KG1 (cell line): ENCODE data around the gene CAMSAP3.
"Not testable (repeated sequence)": the region's sequence is repeated elsewhere in the genome, so short reads cannot be mapped to it uniquely, and the experiment has no call there.

Experiments used
- DNase-seq: peaks from one replicate; lab custom pipeline; 2025; lab: John Stamatoyannopoulos, UW

CAMSAP3 gene

GRCh38 chr19:7633698-7634097 lies 38.0 kb downstream of the CAMSAP3 start, which contains the start of gene PCP2:
Gene PCP2, minus strand, starts transcription at chr19:7633719. Its CDS starts 262 bp downstream, at chr19:7633457.
- no peak for DNase-seq

- DNase-seq = no peak
Measured at GRCh38 chr19:7635670-7636069, 40.0 kb downstream of the CAMSAP3 start.

GRCh38 chr19:7636317-7636690 lies 40.6 kb downstream of the CAMSAP3 start:
- no peak for DNase-seq

DNA sequence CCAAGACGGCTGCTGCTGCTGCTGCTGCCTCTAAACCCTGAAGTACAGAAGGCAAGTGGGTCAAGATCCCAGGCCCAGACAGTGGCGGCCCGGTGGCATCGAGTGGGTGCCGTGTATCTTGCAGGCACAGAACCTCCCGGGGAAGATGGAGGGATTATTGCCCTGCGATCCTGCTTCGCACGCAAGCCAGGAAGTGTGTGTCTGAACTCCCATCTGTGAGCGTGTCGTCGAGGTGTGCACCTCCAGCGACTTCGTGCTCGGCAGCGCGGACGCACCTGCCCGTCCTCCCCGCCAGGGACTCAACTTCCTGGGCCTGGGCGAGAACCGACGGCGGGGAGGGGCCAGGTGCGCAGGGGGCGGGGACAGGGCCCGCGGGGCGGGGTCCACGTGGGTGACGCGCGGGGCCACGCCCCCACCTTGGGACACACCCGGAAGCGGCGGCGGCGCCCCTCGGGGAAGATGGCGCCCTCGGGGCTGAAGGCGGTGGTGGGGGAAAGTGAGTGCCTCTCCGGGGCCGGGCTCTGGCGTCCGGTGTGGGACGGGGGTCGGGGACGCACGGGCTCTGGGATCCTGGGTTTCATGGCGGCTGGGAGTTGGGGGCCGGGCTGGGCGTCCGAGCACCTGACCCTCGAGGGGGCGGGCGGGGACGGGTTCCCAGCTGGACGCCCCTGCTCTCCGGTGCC lies 41.2 kb downstream of the CAMSAP3 start, which contains the start of gene STXBP2:
TSS of gene STXBP2 (plus strand) at position 420 of the 683 bp plus-strand sequence. CDS start at position 460, 40 bp downstream.
- DNase-seq = peak; percentile 39

- DNase-seq = no peak
Measured at GRCh38 chr19:7637374-7638256, 42.0 kb downstream of the CAMSAP3 start.

- no peak for DNase-seq
Measured at GRCh38 chr19:7638802-7639465, 43.3 kb downstream of the CAMSAP3 start.

DNA sequence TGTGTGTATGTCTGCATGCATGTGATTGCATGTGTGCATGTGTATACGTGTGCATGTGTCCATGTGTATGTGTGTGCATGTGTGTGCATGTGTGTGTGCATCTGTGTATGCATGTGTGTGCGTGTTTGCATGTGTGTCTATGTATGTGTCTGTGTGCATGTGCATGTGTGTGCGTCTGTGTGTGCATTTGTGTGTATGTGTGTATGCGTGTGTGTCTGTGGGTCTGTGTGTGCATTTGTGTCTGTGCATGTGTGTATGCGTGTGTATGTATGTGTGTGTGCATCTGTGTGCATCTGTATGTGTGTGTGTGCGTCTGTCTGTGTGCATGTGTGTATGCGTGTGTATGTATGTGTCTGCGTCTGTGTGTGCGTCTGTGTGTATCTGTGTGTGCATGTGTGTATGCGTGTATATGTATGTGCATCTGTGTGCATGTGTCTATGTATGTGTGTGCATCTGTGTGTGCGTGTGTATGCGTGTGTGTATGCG lies 44.2 kb downstream of the CAMSAP3 start:
- no peak for DNase-seq

DNA sequence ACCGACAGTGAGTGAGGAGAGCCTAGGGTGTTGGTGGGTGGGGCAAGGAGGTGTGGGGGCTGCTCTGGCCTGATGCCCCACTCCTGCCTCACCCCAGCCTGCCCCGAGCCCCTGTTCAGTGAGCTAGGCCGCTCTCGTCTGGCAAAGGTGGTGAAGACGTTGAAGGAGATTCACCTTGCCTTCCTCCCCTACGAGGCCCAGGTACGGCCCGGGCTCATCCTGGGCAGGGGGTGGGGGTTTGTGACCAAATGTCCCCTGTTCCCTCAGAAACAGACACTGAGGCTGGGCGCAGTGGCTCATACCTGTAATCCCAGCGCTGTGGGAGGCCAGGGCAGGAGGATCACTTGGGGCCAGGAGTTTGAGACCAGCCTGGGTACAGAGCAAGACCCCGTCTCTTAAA lies 45.1 kb downstream of the CAMSAP3 start:
- no peak for DNase-seq

GRCh38 chr19:7641290-7642276 lies 45.9 kb downstream of the CAMSAP3 start:
- DNase-seq = no peak

GRCh38 chr19:7642295-7643030 lies 46.8 kb downstream of the CAMSAP3 start:
- DNase-seq = no peak

- DNase-seq = no peak
Measured at GRCh38 chr19:7643031-7643415, 47.4 kb downstream of the CAMSAP3 start.

DNA sequence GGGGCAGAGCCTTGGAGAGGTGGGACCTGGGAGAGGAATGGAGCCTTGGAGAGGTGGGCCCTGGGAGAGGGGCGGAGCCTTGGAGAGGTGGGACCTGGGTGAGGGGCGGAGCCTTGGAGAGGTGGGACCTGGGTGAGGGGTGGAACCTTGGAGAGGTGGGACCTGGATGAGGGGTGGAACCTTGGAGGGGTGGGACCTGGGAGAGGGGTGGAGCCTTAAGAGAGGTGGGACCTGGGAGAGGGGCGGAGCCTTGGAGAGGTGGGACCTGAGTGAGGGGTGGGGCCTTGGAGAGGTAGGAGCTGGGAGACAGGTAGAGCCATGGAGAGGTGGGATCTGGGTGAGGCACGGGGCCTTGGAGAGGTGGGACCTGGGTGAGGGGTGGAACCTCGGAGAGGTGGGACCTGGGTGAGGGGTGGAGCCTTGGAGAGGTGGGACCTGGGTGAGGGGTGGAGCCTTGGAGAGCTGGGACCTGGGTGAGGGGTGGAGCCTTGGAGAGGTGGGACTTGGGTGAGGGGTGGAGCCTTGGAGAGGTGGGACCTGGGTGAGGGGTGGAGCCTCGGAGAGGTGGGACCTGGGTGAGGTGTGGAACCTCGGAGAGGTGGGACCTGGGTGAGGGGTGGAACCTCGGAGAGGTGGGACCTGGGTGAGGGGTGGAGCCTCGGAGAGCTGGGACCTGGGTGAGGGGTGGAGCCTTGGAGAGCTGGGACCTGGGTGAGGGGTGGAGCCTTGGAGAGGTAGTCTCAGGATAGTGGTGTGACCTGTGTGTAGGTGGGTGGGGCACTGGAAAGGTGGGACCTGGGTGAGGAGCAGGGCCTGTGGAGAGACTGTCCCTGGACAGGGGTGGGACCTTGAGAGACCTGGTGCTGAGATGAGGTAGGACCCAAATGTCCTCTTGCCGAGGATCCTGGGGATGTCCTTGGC lies 48.2 kb downstream of the CAMSAP3 start:
- not testable (repeated sequence) for DNase-seq

GRCh38 chr19:7644550-7644877 lies 48.9 kb downstream of the CAMSAP3 start:
- DNase-seq = no peak

DNA sequence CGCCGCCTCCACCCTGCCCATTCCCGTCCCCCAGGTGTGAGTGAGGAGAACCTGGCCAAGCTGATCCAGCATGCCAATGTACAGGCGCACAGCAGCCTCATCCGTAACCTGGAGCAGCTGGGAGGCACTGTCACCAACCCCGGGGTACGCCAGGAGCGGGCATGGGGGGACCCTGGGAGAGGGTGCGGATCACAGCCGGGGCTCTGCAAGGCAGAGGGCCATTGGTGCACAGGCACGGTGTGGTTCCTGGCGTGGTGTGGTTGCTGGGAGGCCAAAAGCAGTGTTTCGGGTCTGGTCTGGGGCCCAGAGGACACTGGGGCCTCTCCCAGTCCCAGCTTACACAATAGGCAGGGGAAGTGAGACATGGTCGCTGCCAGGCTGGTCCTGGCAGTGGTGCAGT lies 49.5 kb downstream of the CAMSAP3 start:
- DNase-seq = no peak

DNA sequence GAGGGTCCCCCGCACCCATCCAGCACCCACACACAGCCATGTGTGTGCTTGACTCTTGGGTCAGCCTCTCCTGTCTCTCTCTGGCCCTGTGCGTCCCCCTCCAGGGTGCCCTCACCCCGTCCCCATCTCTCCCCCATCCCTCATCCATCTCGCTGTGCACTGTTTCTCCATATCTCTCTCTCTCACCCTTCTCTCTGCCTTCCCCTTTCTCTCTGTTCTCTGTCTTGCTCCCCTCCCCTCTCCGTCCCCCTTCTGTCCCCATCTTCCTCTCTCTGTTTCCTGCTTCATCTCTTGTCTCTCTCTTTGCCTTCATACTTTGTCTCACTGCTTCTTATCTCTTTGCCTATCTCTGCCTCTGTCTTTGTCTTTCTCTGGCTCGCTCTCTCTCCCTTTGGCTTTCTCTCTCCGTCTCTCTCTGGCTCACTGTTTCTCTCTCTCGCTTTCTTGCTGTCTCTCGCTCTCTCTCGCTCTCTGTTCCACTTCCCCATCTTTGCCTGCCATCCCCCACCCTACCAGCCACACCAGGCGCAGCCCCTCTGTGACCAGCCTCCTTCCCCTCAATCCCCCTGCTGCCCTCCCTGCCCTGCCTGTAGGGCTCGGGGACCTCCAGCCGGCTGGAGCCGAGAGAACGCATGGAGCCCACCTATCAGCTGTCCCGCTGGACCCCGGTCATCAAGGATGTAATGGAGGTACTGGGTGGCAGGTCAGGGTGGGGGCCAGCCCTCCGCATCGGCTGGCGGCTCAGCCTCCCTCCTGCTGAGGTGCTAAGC lies 50.2 kb downstream of the CAMSAP3 start:
- DNase-seq = no peak

DNA sequence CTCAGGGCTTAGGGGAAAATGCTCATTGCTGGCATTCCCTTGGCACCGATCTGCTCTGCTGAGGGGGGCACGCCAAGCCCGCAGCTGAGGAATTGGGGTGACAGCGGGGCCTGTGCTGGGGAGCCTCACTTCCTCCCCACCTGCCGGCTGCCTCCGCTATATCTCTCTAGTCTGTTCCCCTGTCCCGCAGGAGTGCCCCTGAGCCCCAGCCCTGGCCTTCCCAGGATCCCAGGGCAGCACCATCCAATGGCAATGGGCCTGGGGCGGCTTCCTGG lies 50.7 kb downstream of the CAMSAP3 start:
- no peak for DNase-seq

- DNase-seq = no peak
Measured at GRCh38 chr19:7647156-7647555, 51.5 kb downstream of the CAMSAP3 start.

GRCh38 chr19:7648265-7649014 lies 52.8 kb downstream of the CAMSAP3 start:
- no peak for DNase-seq
